ENCODE data around the gene MDH2.

MDH2 gene

DNA sequence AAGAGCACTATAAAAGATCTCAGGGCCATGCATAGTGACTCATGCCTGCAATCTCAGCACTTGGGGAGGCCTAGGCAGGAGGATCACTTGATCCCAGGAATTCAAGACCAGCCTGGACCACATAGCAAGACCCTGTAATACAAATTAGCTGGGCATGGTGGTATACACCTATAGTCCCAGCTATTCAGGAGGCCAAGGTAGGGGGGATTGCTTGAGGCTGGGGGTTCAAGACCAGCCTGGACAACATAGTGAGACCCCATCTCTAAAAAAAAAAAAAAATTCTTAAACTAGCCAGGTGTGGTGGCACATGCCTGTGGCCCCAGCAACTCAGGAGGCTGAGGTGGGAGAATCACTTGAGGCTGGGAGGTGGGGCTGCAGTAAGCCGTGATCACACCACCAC is 15.9 kb upstream of the MDH2 start:
- Histone ChIP-seq H3K9ac (ENCODE audit: low read length) (no peak overlapping the region), H3K9me3 (ENCODE audit: insufficient read depth, low read length) (no peaks in the 10 kb centered on the region), H3K36me3 (ENCODE audit: low read length) (no peaks in the 10 kb centered on the region), H4K20me1 (ENCODE audit: low read depth, low read length) (no peaks in the 10 kb centered on the region), H3K4me2 (ENCODE audit: low read depth, low read length, poor library complexity, severe bottlenecking) (no peak overlapping the region), H3K27ac (ENCODE audit: low read depth, low read length) (no peak overlapping the region), H3K9me2 (replicated peaks; ENCODE audit: insufficient read depth, low read length) (no peaks in the 10 kb centered on the region), H3K4me3 (ENCODE audit: insufficient read depth, low read length, poor library complexity, severe bottlenecking) (no peak overlapping the region), H2AFZ (ENCODE audit: low read depth, low read length, severe bottlenecking) (no peak overlapping the region), H3F3A (ENCODE audit: insufficient read depth) (no peaks in the 10 kb centered on the region), H3K27me3 (ENCODE audit: low read length) (no peaks in the 10 kb centered on the region), H3K79me2 (ENCODE audit: insufficient read depth, low read length) (no peaks in the 10 kb centered on the region)
- no peak for TF ChIP-seq EZH2phosphoT487 (conservative IDR thresholded peaks at IDR 0.05; ENCODE audit: low read length)
- TF ChIP-seq, protein P1, sequence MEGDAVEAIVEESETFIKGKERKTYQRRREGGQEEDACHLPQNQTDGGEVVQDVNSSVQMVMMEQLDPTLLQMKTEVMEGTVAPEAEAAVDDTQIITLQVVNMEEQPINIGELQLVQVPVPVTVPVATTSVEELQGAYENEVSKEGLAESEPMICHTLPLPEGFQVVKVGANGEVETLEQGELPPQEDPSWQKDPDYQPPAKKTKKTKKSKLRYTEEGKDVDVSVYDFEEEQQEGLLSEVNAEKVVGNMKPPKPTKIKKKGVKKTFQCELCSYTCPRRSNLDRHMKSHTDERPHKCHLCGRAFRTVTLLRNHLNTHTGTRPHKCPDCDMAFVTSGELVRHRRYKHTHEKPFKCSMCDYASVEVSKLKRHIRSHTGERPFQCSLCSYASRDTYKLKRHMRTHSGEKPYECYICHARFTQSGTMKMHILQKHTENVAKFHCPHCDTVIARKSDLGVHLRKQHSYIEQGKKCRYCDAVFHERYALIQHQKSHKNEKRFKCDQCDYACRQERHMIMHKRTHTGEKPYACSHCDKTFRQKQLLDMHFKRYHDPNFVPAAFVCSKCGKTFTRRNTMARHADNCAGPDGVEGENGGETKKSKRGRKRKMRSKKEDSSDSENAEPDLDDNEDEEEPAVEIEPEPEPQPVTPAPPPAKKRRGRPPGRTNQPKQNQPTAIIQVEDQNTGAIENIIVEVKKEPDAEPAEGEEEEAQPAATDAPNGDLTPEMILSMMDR (IDR thresholded peaks at IDR 0.05; ENCODE audit: insufficient read depth, low read length, poor library complexity, severe bottlenecking): no peak

DNA sequence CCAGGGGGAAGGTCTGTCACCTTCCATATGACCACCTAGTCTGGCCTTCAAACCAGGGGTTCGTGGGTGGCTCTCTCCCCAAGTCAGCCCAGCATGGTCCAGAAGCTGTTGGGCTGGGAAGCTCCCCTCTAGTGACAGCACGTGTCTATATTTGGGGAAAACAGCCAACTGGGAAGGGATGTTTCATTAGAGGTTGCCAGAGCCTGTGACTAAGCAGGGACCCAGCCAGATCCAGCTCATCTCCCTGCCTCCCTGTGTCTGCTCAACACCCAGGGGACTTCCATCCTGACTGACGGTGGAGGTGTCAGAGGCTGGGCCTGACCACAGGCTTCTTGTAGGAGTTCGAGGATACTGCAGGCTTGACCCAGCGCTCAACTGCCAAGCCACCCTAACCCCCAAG is 10.6 kb upstream of the MDH2 start:
- H2AFZ ChIP-seq (ENCODE audit: low read depth, low read length, severe bottlenecking): no peak overlapping the region
- H3K27me3 ChIP-seq (ENCODE audit: low read length): no peaks in the 10 kb centered on the region
- no peaks in the 10 kb centered on the region for H3K9me3 ChIP-seq (ENCODE audit: insufficient read depth, low read length)
- no peak overlapping the region for H3K4me3 ChIP-seq (ENCODE audit: insufficient read depth, low read length, poor library complexity, severe bottlenecking)
- H3K27ac ChIP-seq (ENCODE audit: low read depth, low read length): no peak overlapping the region
- no peaks in the 10 kb centered on the region for H4K20me1 ChIP-seq (ENCODE audit: low read depth, low read length)
- no peaks in the 10 kb centered on the region for H3K36me3 ChIP-seq (ENCODE audit: low read length)
- no peak overlapping the region for H3K4me2 ChIP-seq (ENCODE audit: low read depth, low read length, poor library complexity, severe bottlenecking)
- no peaks in the 10 kb centered on the region for H3F3A ChIP-seq (ENCODE audit: insufficient read depth)
- no peaks in the 10 kb centered on the region for H3K9me2 ChIP-seq (replicated peaks; ENCODE audit: insufficient read depth, low read length)
- no peak overlapping the region for H3K9ac ChIP-seq (ENCODE audit: low read length)
- no peaks in the 10 kb centered on the region; the same call in 1 of the 2 replicates for H3K79me2 ChIP-seq (ENCODE audit: insufficient read depth, low read length)
- TF ChIP-seq, protein P1 (IDR thresholded peaks at IDR 0.05; ENCODE audit: insufficient read depth, low read length, poor library complexity, severe bottlenecking): no peak
- no peak for TF ChIP-seq EZH2phosphoT487 (conservative IDR thresholded peaks at IDR 0.05; ENCODE audit: low read length)

DNA sequence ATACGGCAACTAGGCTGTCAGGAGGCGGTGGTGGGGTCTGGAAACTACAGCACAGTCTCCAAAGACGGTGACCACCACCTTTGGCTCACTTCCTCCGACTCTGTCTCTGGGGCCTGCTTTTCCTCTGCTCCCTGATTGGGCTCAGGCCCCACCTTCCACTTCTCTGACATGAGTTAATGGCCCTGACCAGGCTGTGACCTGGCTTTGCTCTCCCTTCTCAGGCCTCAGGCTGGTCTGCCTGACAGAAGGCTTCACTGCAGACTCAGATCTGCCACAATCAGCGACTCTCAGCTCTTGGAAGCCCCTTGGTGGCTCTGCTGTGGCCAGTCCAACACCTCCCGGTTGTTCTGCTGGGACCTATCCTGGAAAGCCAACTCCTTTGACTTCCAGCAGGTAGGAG is 7.8 kb upstream of the MDH2 start:
- H3K36me3 ChIP-seq (ENCODE audit: low read length): no peaks in the 10 kb centered on the region
- H3K9ac ChIP-seq (ENCODE audit: low read length): no peak overlapping the region
- H3F3A ChIP-seq (ENCODE audit: insufficient read depth): no peaks in the 10 kb centered on the region
- H3K27ac ChIP-seq (ENCODE audit: low read depth, low read length): no peak overlapping the region
- TF ChIP-seq, protein P1 (IDR thresholded peaks at IDR 0.05; ENCODE audit: insufficient read depth, low read length, poor library complexity, severe bottlenecking): no peak
- no peak for TF ChIP-seq EZH2phosphoT487 (conservative IDR thresholded peaks at IDR 0.05; ENCODE audit: low read length)
- H3K9me3 ChIP-seq (ENCODE audit: insufficient read depth, low read length): no peaks in the 10 kb centered on the region
- peaks cover 14% of the 10 kb centered on the region for H3K79me2 ChIP-seq (ENCODE audit: insufficient read depth, low read length)
- H3K27me3 ChIP-seq (ENCODE audit: low read length): no peaks in the 10 kb centered on the region
- H2AFZ ChIP-seq (ENCODE audit: low read depth, low read length, severe bottlenecking): no peak overlapping the region
- no peak overlapping the region for H3K4me3 ChIP-seq (ENCODE audit: insufficient read depth, low read length, poor library complexity, severe bottlenecking)
- H3K4me2 ChIP-seq (ENCODE audit: low read depth, low read length, poor library complexity, severe bottlenecking): no peak overlapping the region
- no peaks in the 10 kb centered on the region for H3K9me2 ChIP-seq (replicated peaks; ENCODE audit: insufficient read depth, low read length)
- no peaks in the 10 kb centered on the region for H4K20me1 ChIP-seq (ENCODE audit: low read depth, low read length)

Data from SU-DHL-6 (cell line).